ENCODE results near the gene TBKBP1.

Gene TBKBP1

DNA sequence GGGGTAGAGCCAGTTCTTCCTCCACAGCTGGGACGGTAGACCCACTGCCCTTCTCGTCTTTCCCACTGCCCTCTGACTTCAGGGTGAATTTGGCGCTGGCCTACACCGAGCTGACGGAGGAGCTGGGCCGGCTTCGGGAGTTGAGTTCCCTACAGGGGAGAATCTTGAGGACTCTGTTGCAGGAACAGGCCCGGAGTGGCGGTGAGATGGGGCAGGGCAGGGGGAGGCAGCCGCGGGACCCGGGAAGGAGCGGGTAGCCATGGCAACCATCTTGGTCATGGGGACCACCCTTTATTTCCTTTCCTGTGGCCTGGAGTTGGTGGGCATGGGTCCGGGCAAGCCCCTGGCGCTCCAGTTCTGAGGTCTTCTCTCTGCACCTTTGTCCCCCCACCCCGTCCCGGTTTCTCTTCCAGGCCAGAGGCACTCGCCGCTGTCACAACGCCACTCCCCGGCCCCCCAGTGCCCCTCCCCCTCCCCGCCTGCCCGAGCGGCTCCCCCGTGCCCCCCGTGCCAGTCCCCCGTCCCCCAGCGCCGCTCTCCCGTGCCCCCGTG, 14.4 kb downstream of the TBKBP1 start:
- intact Hi-C loops (cut with DNase I; ENCODE audit: low total_unique reads): no loop called here
- Histone ChIP-seq H3K36me3 (peaks cover 13 to 47% (median 21%) of the 10 kb centered on the region in 3 donors), H3K27me3 (peaks cover 0 to 4% of the 10 kb centered on the region in 2 donors), H3K4me3 (peak overlapping the region; percentile 30 to 48), H3K27ac (no peak overlapping the region), H3K4me1 (peaks cover 0 to 13% (median 3%) of the 10 kb centered on the region in 4 donors), H3K9me3 (no peaks in the 10 kb centered on the region)
- no peak for DNase-seq
- TF ChIP-seq, protein P1, sequence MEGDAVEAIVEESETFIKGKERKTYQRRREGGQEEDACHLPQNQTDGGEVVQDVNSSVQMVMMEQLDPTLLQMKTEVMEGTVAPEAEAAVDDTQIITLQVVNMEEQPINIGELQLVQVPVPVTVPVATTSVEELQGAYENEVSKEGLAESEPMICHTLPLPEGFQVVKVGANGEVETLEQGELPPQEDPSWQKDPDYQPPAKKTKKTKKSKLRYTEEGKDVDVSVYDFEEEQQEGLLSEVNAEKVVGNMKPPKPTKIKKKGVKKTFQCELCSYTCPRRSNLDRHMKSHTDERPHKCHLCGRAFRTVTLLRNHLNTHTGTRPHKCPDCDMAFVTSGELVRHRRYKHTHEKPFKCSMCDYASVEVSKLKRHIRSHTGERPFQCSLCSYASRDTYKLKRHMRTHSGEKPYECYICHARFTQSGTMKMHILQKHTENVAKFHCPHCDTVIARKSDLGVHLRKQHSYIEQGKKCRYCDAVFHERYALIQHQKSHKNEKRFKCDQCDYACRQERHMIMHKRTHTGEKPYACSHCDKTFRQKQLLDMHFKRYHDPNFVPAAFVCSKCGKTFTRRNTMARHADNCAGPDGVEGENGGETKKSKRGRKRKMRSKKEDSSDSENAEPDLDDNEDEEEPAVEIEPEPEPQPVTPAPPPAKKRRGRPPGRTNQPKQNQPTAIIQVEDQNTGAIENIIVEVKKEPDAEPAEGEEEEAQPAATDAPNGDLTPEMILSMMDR (IDR thresholded peaks at IDR 0.05): no peak

GRCh38 chr17:47708864-47709541, 15.0 kb downstream of the TBKBP1 start:
- no peak for DNase-seq
- H3K9me3 ChIP-seq: no peaks in the 10 kb centered on the region
- H3K4me3 ChIP-seq: peak overlapping the region; percentile 30 to 48
- no peak overlapping the region for H3K27ac ChIP-seq
- peaks cover 0 to 13% (median 3%) of the 10 kb centered on the region in 4 donors for H3K4me1 ChIP-seq
- TF ChIP-seq, protein P1 (IDR thresholded peaks at IDR 0.05): no peak
- peaks cover 0 to 9% of the 10 kb centered on the region in 2 donors for H3K27me3 ChIP-seq
- H3K36me3 ChIP-seq: peaks cover 13 to 47% (median 21%) of the 10 kb centered on the region in 3 donors
- intact Hi-C loops (cut with DNase I; ENCODE audit: low total_unique reads): no loop called here

- TF ChIP-seq, protein P1 (IDR thresholded peaks at IDR 0.05): no peak
- peaks cover 0 to 15% of the 10 kb centered on the region in 2 donors for H3K27me3 ChIP-seq
- no peak overlapping the region for H3K27ac ChIP-seq
- no peaks in the 10 kb centered on the region for H3K9me3 ChIP-seq
- intact Hi-C loops (cut with DNase I; ENCODE audit: low total_unique reads): no loop called here
- H3K4me3 ChIP-seq: no peak overlapping the region
- H3K36me3 ChIP-seq: peaks cover 13 to 45% (median 21%) of the 10 kb centered on the region in 3 donors
- DNase-seq: no peak
- H3K4me1 ChIP-seq: peaks cover 0 to 13% (median 3%) of the 10 kb centered on the region in 4 donors
These were observed 15.6 kb downstream of the TBKBP1 start for GRCh38 chr17:47709594-47709993.

- Histone ChIP-seq H3K36me3 (peaks cover 13 to 33% (median 21%) of the 10 kb centered on the region in 3 donors), H3K4me1 (peaks cover 0 to 9% (median 2%) of the 10 kb centered on the region in 4 donors), H3K27ac (no peak overlapping the region), H3K27me3 (peaks cover 0 to 34% of the 10 kb centered on the region in 2 donors), H3K9me3 (no peaks in the 10 kb centered on the region), H3K4me3 (no peak overlapping the region)
- TF ChIP-seq, protein P1 (IDR thresholded peaks at IDR 0.05): no peak
- no peak for DNase-seq
- intact Hi-C loops (cut with DNase I; ENCODE audit: low total_unique reads): no loop called here
These were observed 17.6 kb downstream of the TBKBP1 start for GRCh38 chr17:47711366-47712099.

DNA sequence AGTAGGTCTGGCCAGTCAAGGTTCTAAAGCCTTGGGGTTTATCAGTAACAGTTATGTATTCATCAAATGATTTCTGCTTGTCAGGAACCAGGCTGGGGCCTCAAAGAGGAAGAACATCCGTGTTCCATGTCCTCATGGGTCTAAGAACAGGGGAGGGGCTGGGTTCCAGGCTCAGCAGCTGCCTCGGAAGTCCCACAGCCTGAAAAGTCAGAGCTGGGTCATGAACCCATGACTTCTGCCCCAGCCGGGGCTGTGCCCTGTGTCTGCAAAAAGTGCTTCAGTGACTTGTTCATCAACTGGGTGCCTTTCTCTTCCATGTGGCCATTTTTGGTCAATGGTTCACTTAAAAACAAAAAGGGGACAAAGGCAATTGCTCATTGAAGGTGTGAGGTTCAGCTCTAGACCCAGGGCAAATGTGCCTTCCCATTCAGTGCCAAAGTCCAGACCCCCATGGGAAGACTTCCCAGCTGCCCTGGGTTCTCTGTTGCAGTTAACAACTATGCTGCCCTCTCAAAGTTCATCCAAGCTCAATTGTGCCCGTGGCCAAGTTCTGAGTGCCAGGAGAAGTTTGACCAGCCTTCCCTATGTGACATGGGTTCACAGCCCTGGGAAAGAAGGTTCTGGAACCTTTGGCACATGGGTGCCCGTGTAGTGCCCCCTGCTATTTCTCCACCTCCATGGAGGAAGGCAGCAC, 18.5 kb downstream of the TBKBP1 start:
- Histone ChIP-seq H3K27ac (no peak overlapping the region), H3K4me1 (peaks cover 0 to 8% (median 2%) of the 10 kb centered on the region in 4 donors), H3K4me3 (no peak overlapping the region), H3K27me3 (peaks cover 0 to 44% of the 10 kb centered on the region in 2 donors), H3K9me3 (no peaks in the 10 kb centered on the region), H3K36me3 (peaks cover 13 to 33% (median 21%) of the 10 kb centered on the region in 3 donors)
- intact Hi-C loops (cut with DNase I; ENCODE audit: low total_unique reads): no loop called here
- TF ChIP-seq, protein P1 (IDR thresholded peaks at IDR 0.05): no peak
- no peak for DNase-seq

Measured in tibial artery (tissue), 4 donors.